IMR-90 (cell line): Measurements from ENCODE around the gene SURF1. TPM values are rescaled to one million over a fixed set of nuclear protein-coding genes. Genes with fewer than 3 reads are reported as not detected.
"Not testable (repeated sequence)": the region's sequence is repeated elsewhere in the genome, so short reads cannot be mapped to it uniquely, and the experiment has no call there.

Experiments
- ATAC-seq: fragments of 200-7000 bp; cut with Tn5 transposase; 2 replicates; pipeline ENCODE4 v1.9.1; 2020; ENCODE audit warnings: low read depth, mild to moderate bottlenecking, moderate library complexity
- BruUV-seq: library from RNA; stranded (reverse); fragments of 400-500 nt; replicated peaks from 2 replicates; lab custom pipeline; 2021; lab: Mats Ljungman, UMichigan
- CTCF ChIA-PET: fragments of 300-600 bp; formaldehyde crosslinking; extraction: SDS; loops from one replicate; lab custom pipeline; 2021; ENCODE audit warnings: antibody characterized with exemption; lab: Yijun Ruan, JAX
- POLR2A ChIA-PET: fragments of 300-600 bp; sonication (Branson Sonifier 250); formaldehyde crosslinking; loops from one replicate; lab custom pipeline; 2022; ENCODE audit warnings: antibody characterized with exemption; ENCODE audit not compliant: unreplicated experiment; lab: Charles Lee
- DNase-seq: peaks from one replicate; pipeline ENCODE4 v3.0.0; 2013
- H2AFZ ChIP-seq: replicated peaks from 2 replicates; pipeline ENCODE3; 2013; ENCODE audit warnings: low read length, mild to moderate bottlenecking; ENCODE audit not compliant: poor library complexity
- H2AK5ac ChIP-seq: 2 replicates; pipeline ENCODE4 v1.6.1; 2013; ENCODE audit warnings: low read depth, low read length, inconsistent platforms
- H2AK9ac ChIP-seq: replicated peaks from 2 replicates; pipeline ENCODE3; 2013; ENCODE audit warnings: mild to moderate bottlenecking, low read depth, low read length, moderate library complexity; ENCODE audit not compliant: poor library complexity
- H2BK120ac ChIP-seq: 2 replicates; pipeline ENCODE4 v1.6.1; 2013; ENCODE audit warnings: low read depth, low read length, inconsistent platforms
- H2BK15ac ChIP-seq: 3 replicates; pipeline ENCODE4 v1.6.1; 2013; ENCODE audit warnings: low read depth, low read length, inconsistent platforms
- H2BK20ac ChIP-seq: 2 replicates; pipeline ENCODE4 v1.6.1; 2013; ENCODE audit warnings: low read depth, mild to moderate bottlenecking, inconsistent platforms, low read length, moderate library complexity
- H2BK5ac ChIP-seq: 2 replicates; pipeline ENCODE4 v1.6.1; 2013; ENCODE audit warnings: mild to moderate bottlenecking, low read depth, low read length, inconsistent platforms; ENCODE audit not compliant: poor library complexity, severe bottlenecking
- H3K14ac ChIP-seq: replicated peaks from 2 replicates; pipeline ENCODE4 v1.6.1; 2013; ENCODE audit warnings: low read depth, low read length, inconsistent platforms
- H3K18ac ChIP-seq: 2 replicates; pipeline ENCODE4 v1.6.1; 2013; ENCODE audit warnings: low read depth, low read length, control low read depth
- H3K23ac ChIP-seq: 2 replicates; pipeline ENCODE4 v1.6.1; 2013; ENCODE audit warnings: low read depth, low read length, inconsistent platforms
- H3K27ac ChIP-seq: 2 replicates; pipeline ENCODE4 v1.5.1; 2013; ENCODE audit warnings: mild to moderate bottlenecking, control low read depth, low read length; ENCODE audit not compliant: insufficient read depth
- H3K27me3 ChIP-seq: 2 replicates; pipeline ENCODE4 v1.6.1; 2013; ENCODE audit warnings: low read length; ENCODE audit not compliant: control insufficient read depth, insufficient read depth
- H3K36me3 ChIP-seq: 2 replicates; pipeline ENCODE4 v1.6.1; 2013; ENCODE audit warnings: low read length, mixed read lengths; ENCODE audit not compliant: control insufficient read depth, insufficient read depth
- H3K4ac ChIP-seq: 2 replicates; pipeline ENCODE4 v1.6.1; 2013; ENCODE audit warnings: low read depth, low read length, inconsistent platforms
- H3K4me1 ChIP-seq: 2 replicates; pipeline ENCODE4 v1.6.1; 2013; ENCODE audit warnings: low read length, mixed read lengths; ENCODE audit not compliant: control insufficient read depth, insufficient read depth
- H3K4me2 ChIP-seq: 2 replicates; pipeline ENCODE4 v1.6.1; 2013; ENCODE audit warnings: low read depth, mild to moderate bottlenecking, control low read depth, low read length, moderate library complexity
- H3K4me3 ChIP-seq: 2 replicates; pipeline ENCODE4 v1.5.1; 2013; ENCODE audit warnings: low read depth, mild to moderate bottlenecking, control low read depth, low read length, moderate library complexity; ENCODE audit not compliant: insufficient read depth
- H3K56ac ChIP-seq: 2 replicates; pipeline ENCODE4 v1.6.1; 2013; ENCODE audit warnings: low read length, inconsistent platforms; ENCODE audit not compliant: insufficient read depth; ENCODE audit errors: extremely low read depth
- H3K79me1 ChIP-seq, 2 experiments: 2 replicates each; pipeline ENCODE4 v1.6.1; 2013; ENCODE audit warnings: low read length in 2 of 2, inconsistent platforms in 1 of 2, low read depth in 1 of 2
- H3K9ac ChIP-seq: 2 replicates; pipeline ENCODE4 v1.6.1; 2013; ENCODE audit warnings: low read depth, low read length, control low read depth
- H3K9me1 ChIP-seq: 2 replicates; pipeline ENCODE4 v1.6.1; 2013; ENCODE audit warnings: low read length, inconsistent platforms; ENCODE audit not compliant: insufficient read depth
- H3K9me3 ChIP-seq: 2 replicates; pipeline ENCODE4 v1.6.1; 2013; ENCODE audit warnings: low read length; ENCODE audit not compliant: control insufficient read depth, insufficient read depth
- H4K20me1 ChIP-seq: 2 replicates; pipeline ENCODE4 v1.6.1; 2013; ENCODE audit warnings: low read length, inconsistent platforms; ENCODE audit not compliant: insufficient read depth
- H4K5ac ChIP-seq: 2 replicates; pipeline ENCODE4 v1.6.1; 2013; ENCODE audit warnings: mild to moderate bottlenecking, low read depth, low read length, control low read depth
- H4K8ac ChIP-seq, 2 experiments: 2 replicates each; pipeline ENCODE4 v1.6.1; 2013; ENCODE audit warnings: low read depth in 2 of 2, low read length in 2 of 2, control low read depth in 1 of 2, inconsistent platforms in 1 of 2
- H4K91ac ChIP-seq: 2 replicates; pipeline ENCODE4 v1.6.1; 2013; ENCODE audit warnings: low read depth, low read length, inconsistent platforms; ENCODE audit not compliant: insufficient read depth
- WGBS, 2 experiments: methylation state at CpG; one replicate each; pipeline versions ENCODE4 v1.1.5 to v1.1.7; 2013; ENCODE audit warnings: missing lambda C conversion rate in 2 of 2; ENCODE audit not compliant: insufficient read length in 1 of 2; ENCODE audit errors: extremely low coverage in 2 of 2; 5-methylcytosine and 5-hydroxymethylcytosine counted together
- dilution Hi-C: fragments of 300-500 bp; cut with HindIII; formaldehyde crosslinking; loops from one replicate; pipeline ENCODE4 v1.14.3; 2018; ENCODE audit warnings: low sequenced_read_pairs; ENCODE audit not compliant: unreplicated experiment
- in situ Hi-C: fragments of 300-500 bp; cut with MboI; formaldehyde crosslinking; loops from 3 replicates; pipeline ENCODE4 v1.14.3; 2019; ENCODE audit warnings: low sequenced_read_pairs, inconsistent platforms, mixed read lengths
- intact Hi-C: fragments of 100-400 bp; cut with micrococcal nuclease; formaldehyde crosslinking; loops from 2 replicates; pipeline ENCODE4 v1.10.0; 2022
- polyA plus RNA-seq, 3 experiments: library from polyadenylated mRNA; depleted of rRNA; stranded (reverse); fragments of >200 nt; gene quantifications; 2 replicates each; pipeline ENCODE4 v1.2.3, GENCODE V29; 2012; ENCODE audit warnings: low replicate concordance in 1 of 3
- total RNA-seq: library from RNA; depleted of rRNA; stranded (reverse); fragments of >200 nt; gene quantifications from 2 replicates; pipeline ENCODE4 v1.2.3, GENCODE V29; 2012

SURF1 gene
- total and polyA plus RNA-seq, 2 of the 4 experiments (the other 2 are of a cell fraction): 15.1 to 24.5 TPM

GRCh38 chr9:133392308-133392707, 36.0 kb upstream of the SURF1 start:
- H4K91ac ChIP-seq, H3K56ac ChIP-seq, H2BK120ac ChIP-seq, H4K20me1 ChIP-seq, H3K4me2 ChIP-seq, H3K4me1 ChIP-seq, H3K14ac ChIP-seq, DNase-seq, H2AFZ ChIP-seq, H3K18ac ChIP-seq, H2BK15ac ChIP-seq, dilution Hi-C loops, H3K9me3 ChIP-seq, CTCF ChIA-PET, H3K4ac ChIP-seq, ATAC-seq, H2BK20ac ChIP-seq, H4K5ac ChIP-seq, H2AK9ac ChIP-seq, H2BK5ac ChIP-seq, in situ Hi-C loops, BruUV-seq, H3K36me3 ChIP-seq, intact Hi-C loops, H2AK5ac ChIP-seq, H4K8ac ChIP-seq, H3K23ac ChIP-seq, H3K79me1 ChIP-seq, H3K9ac ChIP-seq, H3K9me1 ChIP-seq, H3K4me3 ChIP-seq, H3K27ac ChIP-seq: not testable (repeated sequence)
- 96% methylated on average over 3 of the region's 3 CpGs; no CpG with 5 or more reads in 1 of the 2 experiments for WGBS, 2 experiments
- POLR2A ChIA-PET: interaction anchor here (0.7 kb wide), 1 partner anchor 9 kb away, joined by 8 read pairs; no protein-coding TSS in a partner anchor
- H3K27me3 ChIP-seq: peaks cover 31% of the 10 kb centered on the region

DNA sequence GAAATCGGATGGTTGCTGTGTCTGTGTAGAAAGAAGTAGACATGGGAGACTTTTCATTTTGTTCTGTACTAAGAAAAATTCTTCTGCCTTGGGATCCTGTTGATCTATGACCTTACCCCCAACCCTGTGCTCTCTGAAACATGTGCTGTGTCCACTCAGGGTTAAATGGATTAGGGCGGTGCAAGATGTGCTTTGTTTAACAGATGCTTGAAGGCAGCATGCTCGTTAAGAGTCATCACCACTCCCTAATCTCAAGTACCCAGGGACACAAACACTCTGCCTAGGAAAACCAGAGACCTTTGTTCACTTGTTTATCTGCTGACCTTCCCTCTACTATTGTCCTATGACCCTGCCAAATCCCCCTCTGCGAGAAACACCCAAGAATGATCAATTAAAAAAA, 35.2 kb upstream of the SURF1 start:
- H3K9ac ChIP-seq, H2AFZ ChIP-seq, CTCF ChIA-PET, H3K79me1 ChIP-seq, H3K9me1 ChIP-seq, H3K4me1 ChIP-seq, H3K4me2 ChIP-seq, H4K20me1 ChIP-seq, H2BK120ac ChIP-seq, H3K9me3 ChIP-seq, H3K36me3 ChIP-seq, H3K4me3 ChIP-seq, ATAC-seq, H3K18ac ChIP-seq, H2BK15ac ChIP-seq, H3K27ac ChIP-seq, H3K23ac ChIP-seq, H3K56ac ChIP-seq, H3K4ac ChIP-seq, BruUV-seq, H4K5ac ChIP-seq, intact Hi-C loops, dilution Hi-C loops, H2AK9ac ChIP-seq, DNase-seq, H2AK5ac ChIP-seq, H2BK20ac ChIP-seq, POLR2A ChIA-PET, H3K14ac ChIP-seq, H4K8ac ChIP-seq, H4K91ac ChIP-seq, H2BK5ac ChIP-seq, in situ Hi-C loops: not testable (repeated sequence)
- H3K27me3 ChIP-seq: peaks cover 27% of the 10 kb centered on the region
- no CpG with 5 or more reads among the region's 4 CpGs for WGBS, 2 experiments
